Measurements from ENCODE around the gene AFF4. TPM values are rescaled to one million over a fixed set of nuclear protein-coding genes. Genes with fewer than 3 reads are reported as not detected.

AFF4 gene
- total RNA-seq, 2 donors from 2014 or later: 95.2 to 142 TPM

GRCh38 chr5:132877466-132877865 is 86.0 kb downstream of the AFF4 start:
- Histone ChIP-seq H3K36me3 (peaks cover 20% of the 10 kb centered on the region), H3K4me1 (ENCODE audit: control insufficient read depth in 1 of 2, low read depth in 2 of 2) (peaks cover 5 to 26% of the 10 kb centered on the region in 2 donors), H3K27me3 (replicated peaks; ENCODE audit: insufficient read depth) (no peaks in the 10 kb centered on the region), H3K9me3 (no peaks in the 10 kb centered on the region), H3K27ac (no peak overlapping the region), H3K4me3 (no peak overlapping the region)
- no peak for TF ChIP-seq CTCF (IDR thresholded peaks at IDR 0.05)
- DNase-seq (ENCODE audit: low spot score) (no peak), ATAC-seq (ENCODE audit: insufficient number of reproducible peaks, low FRiP score, low read depth) (no peak)

- TF ChIP-seq CTCF (IDR thresholded peaks at IDR 0.05): no peak
- H3K4me3 ChIP-seq: no peak overlapping the region
- peaks cover 22% of the 10 kb centered on the region for H3K36me3 ChIP-seq
Measured at GRCh38 chr5:132876020-132876759, 87.2 kb downstream of the AFF4 start.

GRCh38 chr5:132873930-132874271 is 89.5 kb downstream of the AFF4 start:
- no peak for TF ChIP-seq CTCF (IDR thresholded peaks at IDR 0.05)
- H3K27me3 ChIP-seq (replicated peaks; ENCODE audit: insufficient read depth): no peaks in the 10 kb centered on the region
- peaks cover 5 to 26% of the 10 kb centered on the region in 2 donors for H3K4me1 ChIP-seq (ENCODE audit: control insufficient read depth in 1 of 2, low read depth in 2 of 2)
- DNase-seq (ENCODE audit: low spot score): no peak
- ATAC-seq (ENCODE audit: insufficient number of reproducible peaks, low FRiP score, low read depth): no peak
- H3K36me3 ChIP-seq: peaks cover 25% of the 10 kb centered on the region
- H3K9me3 ChIP-seq: no peaks in the 10 kb centered on the region
- H3K27ac ChIP-seq: peak overlapping the region in 1 of 2 donors; percentile 39
- H3K4me3 ChIP-seq: no peak overlapping the region

More at GRCh38 chr5:132876020-132876759, 87.2 kb downstream of the AFF4 start:
- DNase-seq (ENCODE audit: low spot score) (no peak), ATAC-seq (ENCODE audit: insufficient number of reproducible peaks, low FRiP score, low read depth) (no peak)
- H3K9me3 ChIP-seq: no peaks in the 10 kb centered on the region
- peak overlapping the region in 1 of 2 donors; percentile 4 for H3K27ac ChIP-seq
- H3K27me3 ChIP-seq (replicated peaks; ENCODE audit: insufficient read depth): no peaks in the 10 kb centered on the region
- peaks cover 5 to 26% of the 10 kb centered on the region in 2 donors for H3K4me1 ChIP-seq (ENCODE audit: control insufficient read depth in 1 of 2, low read depth in 2 of 2)

- H3K36me3 ChIP-seq: peaks cover 30% of the 10 kb centered on the region
- DNase-seq (ENCODE audit: low spot score): no peak
Measured at GRCh38 chr5:132873119-132873929, 90.1 kb downstream of the AFF4 start, which contains the start of gene LEAP2. TSS of gene LEAP2 (plus strand) at chr5:132873668. CDS start at chr5:132873695, 27 bp downstream.

More at GRCh38 chr5:132873119-132873929, 90.1 kb downstream of the AFF4 start, which contains the start of gene LEAP2:
- no peak for ATAC-seq (ENCODE audit: insufficient number of reproducible peaks, low FRiP score, low read depth)
- H3K9me3 ChIP-seq: no peaks in the 10 kb centered on the region
- no peaks in the 10 kb centered on the region for H3K27me3 ChIP-seq (replicated peaks; ENCODE audit: insufficient read depth)
- TF ChIP-seq CTCF (IDR thresholded peaks at IDR 0.05): no peak
- H3K4me1 ChIP-seq (ENCODE audit: control insufficient read depth in 1 of 2, low read depth in 2 of 2): peaks cover 5 to 26% of the 10 kb centered on the region in 2 donors
- H3K4me3 ChIP-seq: no peak within 1 kb of the TSS
- peak within 1 kb of the TSS; percentile 19 to 39 for H3K27ac ChIP-seq
